Measurements from ENCODE around the gene RSAD2. TPM values are rescaled to one million over a fixed set of nuclear protein-coding genes. Genes with fewer than 3 reads are reported as not detected.
A peak's percentile ranks its signal among the peaks of the same experiment; 100 is the strongest.

Gene RSAD2
- total RNA-seq, 4 donors from 2014 or later: 0.30 to 7.6 (median 4.7) TPM

- no peaks in the 10 kb centered on the region for H3K36me3 ChIP-seq
- H3K27ac ChIP-seq: peak overlapping the region in 1 of 4 donors; percentile 16
- H3K4me3 ChIP-seq: no peak overlapping the region
- no peaks in the 10 kb centered on the region for H3K9me3 ChIP-seq
- WGBS, 2 donors: 95 to 96% methylated on average over 3 of the region's 3 CpGs
- no peaks in the 10 kb centered on the region for H3K27me3 ChIP-seq
- no peak for DNase-seq (ENCODE audit: low spot score in 2 of 2)
- H3K4me1 ChIP-seq: peaks cover 0 to 57% (median 1%) of the 10 kb centered on the region in 4 donors
- TF ChIP-seq EP300 (IDR thresholded peaks at IDR 0.05) (no peak), POLR2A (IDR thresholded peaks at IDR 0.05) (no peak), CTCF (IDR thresholded peaks at IDR 0.05) (no peak)
Measured at GRCh38 chr2:6927753-6928152, 50.2 kb downstream of the RSAD2 start.

- no peak for DNase-seq (ENCODE audit: low spot score in 2 of 2)
- Histone ChIP-seq H3K4me3 (no peak overlapping the region), H3K36me3 (no peaks in the 10 kb centered on the region), H3K9me3 (no peaks in the 10 kb centered on the region), H3K27me3 (no peaks in the 10 kb centered on the region), H3K4me1 (peaks cover 0 to 58% (median 1%) of the 10 kb centered on the region in 4 donors), H3K27ac (no peak overlapping the region)
- TF ChIP-seq POLR2A (IDR thresholded peaks at IDR 0.05): no peak
- no peak for TF ChIP-seq CTCF (IDR thresholded peaks at IDR 0.05)
- TF ChIP-seq EP300 (IDR thresholded peaks at IDR 0.05): no peak
- 82 to 92% methylated on average over 9 of the region's 9 CpGs for whole genome bisulfite sequencing, 2 donors
Measured at GRCh38 chr2:6928452-6928851, 50.9 kb downstream of the RSAD2 start.

GRCh38 chr2:6929196-6929819 is 51.7 kb downstream of the RSAD2 start:
- no peaks in the 10 kb centered on the region for H3K27me3 ChIP-seq
- no peaks in the 10 kb centered on the region for H3K36me3 ChIP-seq
- H3K4me3 ChIP-seq: no peak overlapping the region
- TF ChIP-seq POLR2A (IDR thresholded peaks at IDR 0.05): no peak
- no peak for TF ChIP-seq EP300 (IDR thresholded peaks at IDR 0.05)
- no peak for TF ChIP-seq CTCF (IDR thresholded peaks at IDR 0.05)
- no peak for DNase-seq (ENCODE audit: low spot score in 2 of 2)
- WGBS, 2 donors: 78 to 81% methylated on average over 6 of the region's 6 CpGs
- peaks cover 0 to 65% (median 3%) of the 10 kb centered on the region in 4 donors for H3K4me1 ChIP-seq
- no peaks in the 10 kb centered on the region for H3K9me3 ChIP-seq
- H3K27ac ChIP-seq: no peak overlapping the region

GRCh38 chr2:6930923-6931647 is 53.5 kb downstream of the RSAD2 start:
- Histone ChIP-seq H3K27ac (peak overlapping the region in 2 of 4 donors; percentile 3 to 20), H3K36me3 (no peaks in the 10 kb centered on the region), H3K9me3 (no peaks in the 10 kb centered on the region), H3K27me3 (no peaks in the 10 kb centered on the region), H3K4me3 (no peak overlapping the region), H3K4me1 (peaks cover 0 to 55% (median 3%) of the 10 kb centered on the region in 4 donors)
- no peak for DNase-seq (ENCODE audit: low spot score in 2 of 2)
- 86 to 94% methylated on average over 4 of the region's 4 CpGs for WGBS, 2 donors
- no peak for TF ChIP-seq EP300 (IDR thresholded peaks at IDR 0.05)

- DNase-seq (ENCODE audit: low spot score in 2 of 2): no peak
- Histone ChIP-seq H3K4me1 (peaks cover 0 to 48% (median 3%) of the 10 kb centered on the region in 4 donors), H3K4me3 (no peak overlapping the region), H3K27ac (peak overlapping the region in 2 of 4 donors; percentile 3 to 20), H3K9me3 (no peaks in the 10 kb centered on the region), H3K27me3 (no peaks in the 10 kb centered on the region), H3K36me3 (no peaks in the 10 kb centered on the region)
- TF ChIP-seq POLR2A (IDR thresholded peaks at IDR 0.05): no peak
- no peak for TF ChIP-seq CTCF (IDR thresholded peaks at IDR 0.05)
- TF ChIP-seq EP300 (IDR thresholded peaks at IDR 0.05): no peak
- 64 to 74% methylated on average over 1 of the region's 1 CpG for WGBS, 2 donors
Measured at GRCh38 chr2:6931753-6932152, 54.2 kb downstream of the RSAD2 start.
